Measurements from ENCODE around the gene SLC9C2. TPM values are rescaled to one million over a fixed set of nuclear protein-coding genes. Genes with fewer than 3 reads are reported as not detected.
"Not testable (repeated sequence)": the region's sequence is repeated elsewhere in the genome, so short reads cannot be mapped to it uniquely, and the experiment has no call there.

Gene SLC9C2
- polyA plus RNA-seq, 1 donor: 0.27 TPM

- no peak for DNase-seq
Measured at GRCh38 chr1:173581383-173582079, 21.3 kb downstream of the SLC9C2 start.

GRCh38 chr1:173580658-173581057 is 22.2 kb downstream of the SLC9C2 start:
- no peak for DNase-seq

GRCh38 chr1:173580071-173580470 is 22.8 kb downstream of the SLC9C2 start:
- no peak for DNase-seq

- no peak for DNase-seq
Measured at GRCh38 chr1:173573596-173573995, 29.3 kb downstream of the SLC9C2 start.

- DNase-seq: no peak
Measured at GRCh38 chr1:173572201-173572873, 30.5 kb downstream of the SLC9C2 start.

GRCh38 chr1:173570370-173571007 is 32.4 kb downstream of the SLC9C2 start:
- no peak for DNase-seq

GRCh38 chr1:173568483-173568882 is 34.4 kb downstream of the SLC9C2 start:
- DNase-seq: no peak

GRCh38 chr1:173563846-173564245 is 39.0 kb downstream of the SLC9C2 start:
- DNase-seq: not testable (repeated sequence)

- DNase-seq: no peak
Measured at GRCh38 chr1:173562813-173563212, 40.1 kb downstream of the SLC9C2 start.

- no peak for DNase-seq
Measured at GRCh38 chr1:173561263-173561662, 41.6 kb downstream of the SLC9C2 start.

- DNase-seq: no peak
Measured at GRCh38 chr1:173560285-173560880, 42.5 kb downstream of the SLC9C2 start.

GRCh38 chr1:173555651-173556305 is 47.1 kb downstream of the SLC9C2 start:
- DNase-seq: no peak

- DNase-seq: no peak
Measured at GRCh38 chr1:173554541-173555250, 48.2 kb downstream of the SLC9C2 start.

GRCh38 chr1:173554089-173554488 is 48.8 kb downstream of the SLC9C2 start:
- DNase-seq: no peak

- DNase-seq: no peak
Measured at GRCh38 chr1:173553312-173553711, 49.6 kb downstream of the SLC9C2 start.

- DNase-seq: no peak
Measured at GRCh38 chr1:173551699-173552098, 51.2 kb downstream of the SLC9C2 start.

- DNase-seq: no peak
Measured at GRCh38 chr1:173549813-173550212, 53.1 kb downstream of the SLC9C2 start.

- no peak for DNase-seq
Measured at GRCh38 chr1:173545688-173546087, 57.2 kb downstream of the SLC9C2 start.

- DNase-seq: no peak
Measured at GRCh38 chr1:173536223-173536622, 66.6 kb downstream of the SLC9C2 start.

GRCh38 chr1:173532237-173532636 is 70.6 kb downstream of the SLC9C2 start:
- no peak for DNase-seq

- no peak for DNase-seq
Measured at GRCh38 chr1:173530795-173531693, 71.8 kb downstream of the SLC9C2 start.
